Measurements from ENCODE around the gene LENG8. TPM values are rescaled to one million over a fixed set of nuclear protein-coding genes. Genes with fewer than 3 reads are reported as not detected.

Gene LENG8
- total and polyA plus RNA-seq, 4 donors, result 6.9 to 46.7 (median 18.7) TPM

- H3K9me3 ChIP-seq (ENCODE audit: control insufficient read depth in 4 of 4, low read length in 3 of 4), result no peaks in the 10 kb centered on the region
- no peak overlapping the region for H3K27ac ChIP-seq (ENCODE audit: low read depth in 1 of 2, low read length in 2 of 2)
- no peak overlapping the region for H3K4me3 ChIP-seq (ENCODE audit: low read depth in 1 of 3, low read length in 3 of 3)
- peaks cover 47 to 74% (median 64%) of the 10 kb centered on the region in 4 donors for H3K36me3 ChIP-seq (ENCODE audit: control insufficient read depth in 4 of 4, insufficient read depth in 3 of 4, low read depth in 1 of 4, low read length in 3 of 4)
- no peaks in the 10 kb centered on the region for H3K27me3 ChIP-seq (ENCODE audit: control insufficient read depth in 4 of 4, insufficient read depth in 4 of 4, low read length in 3 of 4)
- TF ChIP-seq SP1 (IDR thresholded peaks at IDR 0.05) (no peak), FOXA1 (IDR thresholded peaks at IDR 0.05) (no peak), YY1 (IDR thresholded peaks at IDR 0.05) (no peak), EGR1 (IDR thresholded peaks at IDR 0.05; ENCODE audit: low read depth in 2 of 2) (no peak), HNF4A (conservative IDR thresholded peaks at IDR 0.05) (no peak), ZBTB33 (IDR thresholded peaks at IDR 0.05) (no peak), JUND (IDR thresholded peaks at IDR 0.05) (no peak), HNF4G (IDR thresholded peaks at IDR 0.05) (no peak), GABPA (IDR thresholded peaks at IDR 0.05 in 1 of 2, conservative IDR thresholded peaks at IDR 0.05 in 1 of 2) (no peak), FOXA2 (IDR thresholded peaks at IDR 0.05) (no peak), MAX (IDR thresholded peaks at IDR 0.05) (no peak), TAF1 (conservative IDR thresholded peaks at IDR 0.05) (no peak), RXRA (IDR thresholded peaks at IDR 0.05) (no peak)
- TF ChIP-seq, protein P1, sequence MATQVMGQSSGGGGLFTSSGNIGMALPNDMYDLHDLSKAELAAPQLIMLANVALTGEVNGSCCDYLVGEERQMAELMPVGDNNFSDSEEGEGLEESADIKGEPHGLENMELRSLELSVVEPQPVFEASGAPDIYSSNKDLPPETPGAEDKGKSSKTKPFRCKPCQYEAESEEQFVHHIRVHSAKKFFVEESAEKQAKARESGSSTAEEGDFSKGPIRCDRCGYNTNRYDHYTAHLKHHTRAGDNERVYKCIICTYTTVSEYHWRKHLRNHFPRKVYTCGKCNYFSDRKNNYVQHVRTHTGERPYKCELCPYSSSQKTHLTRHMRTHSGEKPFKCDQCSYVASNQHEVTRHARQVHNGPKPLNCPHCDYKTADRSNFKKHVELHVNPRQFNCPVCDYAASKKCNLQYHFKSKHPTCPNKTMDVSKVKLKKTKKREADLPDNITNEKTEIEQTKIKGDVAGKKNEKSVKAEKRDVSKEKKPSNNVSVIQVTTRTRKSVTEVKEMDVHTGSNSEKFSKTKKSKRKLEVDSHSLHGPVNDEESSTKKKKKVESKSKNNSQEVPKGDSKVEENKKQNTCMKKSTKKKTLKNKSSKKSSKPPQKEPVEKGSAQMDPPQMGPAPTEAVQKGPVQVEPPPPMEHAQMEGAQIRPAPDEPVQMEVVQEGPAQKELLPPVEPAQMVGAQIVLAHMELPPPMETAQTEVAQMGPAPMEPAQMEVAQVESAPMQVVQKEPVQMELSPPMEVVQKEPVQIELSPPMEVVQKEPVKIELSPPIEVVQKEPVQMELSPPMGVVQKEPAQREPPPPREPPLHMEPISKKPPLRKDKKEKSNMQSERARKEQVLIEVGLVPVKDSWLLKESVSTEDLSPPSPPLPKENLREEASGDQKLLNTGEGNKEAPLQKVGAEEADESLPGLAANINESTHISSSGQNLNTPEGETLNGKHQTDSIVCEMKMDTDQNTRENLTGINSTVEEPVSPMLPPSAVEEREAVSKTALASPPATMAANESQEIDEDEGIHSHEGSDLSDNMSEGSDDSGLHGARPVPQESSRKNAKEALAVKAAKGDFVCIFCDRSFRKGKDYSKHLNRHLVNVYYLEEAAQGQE (IDR thresholded peaks at IDR 0.05), result no peak
- TF ChIP-seq, protein P2, sequence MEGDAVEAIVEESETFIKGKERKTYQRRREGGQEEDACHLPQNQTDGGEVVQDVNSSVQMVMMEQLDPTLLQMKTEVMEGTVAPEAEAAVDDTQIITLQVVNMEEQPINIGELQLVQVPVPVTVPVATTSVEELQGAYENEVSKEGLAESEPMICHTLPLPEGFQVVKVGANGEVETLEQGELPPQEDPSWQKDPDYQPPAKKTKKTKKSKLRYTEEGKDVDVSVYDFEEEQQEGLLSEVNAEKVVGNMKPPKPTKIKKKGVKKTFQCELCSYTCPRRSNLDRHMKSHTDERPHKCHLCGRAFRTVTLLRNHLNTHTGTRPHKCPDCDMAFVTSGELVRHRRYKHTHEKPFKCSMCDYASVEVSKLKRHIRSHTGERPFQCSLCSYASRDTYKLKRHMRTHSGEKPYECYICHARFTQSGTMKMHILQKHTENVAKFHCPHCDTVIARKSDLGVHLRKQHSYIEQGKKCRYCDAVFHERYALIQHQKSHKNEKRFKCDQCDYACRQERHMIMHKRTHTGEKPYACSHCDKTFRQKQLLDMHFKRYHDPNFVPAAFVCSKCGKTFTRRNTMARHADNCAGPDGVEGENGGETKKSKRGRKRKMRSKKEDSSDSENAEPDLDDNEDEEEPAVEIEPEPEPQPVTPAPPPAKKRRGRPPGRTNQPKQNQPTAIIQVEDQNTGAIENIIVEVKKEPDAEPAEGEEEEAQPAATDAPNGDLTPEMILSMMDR (IDR thresholded peaks at IDR 0.05; ENCODE audit: low read depth, low read length, missing input control), result no peak
- H3K4me1 ChIP-seq (ENCODE audit: control insufficient read depth in 4 of 4, insufficient read depth in 4 of 4, low read length in 3 of 4), result peaks cover 3 to 20% (median 18%) of the 10 kb centered on the region in 4 donors
- H3K9ac ChIP-seq (ENCODE audit: low read depth in 1 of 2, low read length in 2 of 2), result no peak overlapping the region
- 97% methylated on average over 31 of the region's 31 CpGs for WGBS
- DNase-seq (ENCODE audit: low spot score), result no peak
Observed at GRCh38 chr19:54453921-54454780, 5.2 kb downstream of the LENG8 start.
